H54 (cell line): ENCODE data around the gene AAMP.

Experiments
- DNase-seq: peaks from one replicate; pipeline ENCODE4 v3.0.0; 2011; ENCODE audit warnings: low spot score, mixed read lengths; ENCODE audit not compliant: insufficient read length
- FAIRE-seq: peaks from 3 replicates; lab custom pipeline; 2011; peaks lifted over from hg19 to GRCh38; lab: Jason Lieb, UNC
- POLR2A ChIP-seq: IDR thresholded peaks from 2 replicates; pipeline ENCODE4 v1.6.1; 2011; ENCODE audit warnings: low read depth, mild to moderate bottlenecking, low read length

The AAMP gene

DNA sequence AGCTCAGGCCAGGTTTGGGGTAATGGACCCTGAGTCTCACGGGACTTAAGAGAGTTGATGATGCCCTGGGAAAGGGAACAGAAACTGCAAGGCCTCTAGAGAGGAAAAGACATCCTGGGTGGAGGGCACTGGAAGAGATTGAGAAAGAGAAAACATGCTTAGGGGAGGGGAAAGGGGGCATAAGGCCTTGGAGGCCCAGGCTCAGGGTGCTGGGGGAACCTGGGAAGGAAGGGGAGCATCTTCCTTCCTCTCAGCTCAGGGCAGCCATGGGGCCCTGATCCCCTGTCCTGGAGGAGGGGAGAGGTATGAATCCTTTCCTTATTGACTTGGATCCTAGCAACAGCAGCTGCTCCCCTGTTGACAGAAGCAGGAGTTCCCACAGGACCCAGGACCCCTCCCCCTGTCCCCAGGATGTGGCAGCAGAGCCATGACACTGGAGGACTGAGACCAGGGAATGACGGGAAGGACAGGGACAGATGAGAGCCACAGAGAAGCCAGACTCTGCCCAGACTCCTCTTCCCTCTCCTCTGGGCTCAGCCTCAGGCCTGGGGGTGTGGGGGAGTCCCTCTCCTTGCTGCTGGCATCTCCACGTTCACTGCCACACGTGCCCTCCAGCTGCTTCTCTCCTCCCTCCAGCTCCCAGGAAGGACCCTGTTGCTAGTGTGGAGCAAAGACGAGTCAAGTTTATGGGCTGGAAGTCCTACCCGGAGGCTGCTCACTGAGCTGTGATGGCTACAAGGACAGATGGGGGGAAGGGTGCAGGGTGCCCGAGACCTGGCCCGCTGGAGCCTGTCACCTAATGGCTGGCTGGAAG, 8.3 kb downstream of the AAMP start:
- DNase-seq (no peak), FAIRE-seq (no peak)
- TF ChIP-seq POLR2A: no peak

- FAIRE-seq (no peak), DNase-seq (no peak)
- no peak for TF ChIP-seq POLR2A
Observed at GRCh38 chr2:218260742-218261422, 9.1 kb downstream of the AAMP start, which contains the start of gene GPBAR1. TSS of gene GPBAR1 (plus strand) at chr2:218261015. CDS start at chr2:218262725, 1,710 bp downstream.

GRCh38 chr2:218260166-218260565, 9.8 kb downstream of the AAMP start:
- DNase-seq (no peak), FAIRE-seq (no peak)
- no peak for TF ChIP-seq POLR2A

- FAIRE-seq (no peak), DNase-seq (peak; percentile 44)
- TF ChIP-seq POLR2A: no peak
Observed at GRCh38 chr2:218259099-218259961, 10.6 kb downstream of the AAMP start.

GRCh38 chr2:218257390-218257981, 12.5 kb downstream of the AAMP start:
- DNase-seq (no peak), FAIRE-seq (no peak)
- TF ChIP-seq POLR2A: no peak

DNA sequence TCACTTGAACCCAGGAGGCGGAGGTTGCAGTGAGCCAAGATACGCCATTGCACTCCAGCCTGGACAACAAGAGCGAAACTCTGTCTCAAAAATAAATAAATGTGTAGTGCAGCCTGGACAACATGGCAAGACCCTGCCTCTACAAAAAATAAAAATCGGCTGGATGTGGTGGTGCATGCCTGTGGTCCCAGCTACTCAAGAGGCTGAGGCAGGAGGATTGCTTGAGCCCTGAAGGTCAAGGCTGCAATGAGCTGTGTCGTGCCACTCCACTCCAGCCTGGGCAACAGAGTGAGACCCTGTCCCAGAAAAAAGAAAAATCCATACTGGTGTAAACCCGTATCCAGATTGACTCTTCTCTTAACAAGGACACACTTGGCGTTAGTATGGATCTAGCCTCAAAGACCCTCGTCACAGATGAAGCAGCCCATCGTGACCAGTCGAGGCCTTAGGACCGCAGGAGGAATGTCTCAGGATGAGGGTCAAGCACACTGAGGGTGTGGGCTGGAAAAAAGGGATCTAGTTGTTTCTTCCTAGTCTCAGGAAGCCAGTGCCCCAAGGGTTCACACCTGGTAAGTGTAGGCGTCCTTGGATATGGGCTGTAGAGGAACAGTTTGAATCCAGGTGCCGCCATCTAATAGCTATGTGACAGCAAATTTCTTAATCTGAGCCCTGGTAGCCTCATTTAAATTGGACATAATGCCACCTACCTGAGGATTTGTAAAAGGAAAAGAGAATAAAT, 13.2 kb downstream of the AAMP start:
- DNase-seq (no peak), FAIRE-seq (no peak)
- no peak for TF ChIP-seq POLR2A

DNA sequence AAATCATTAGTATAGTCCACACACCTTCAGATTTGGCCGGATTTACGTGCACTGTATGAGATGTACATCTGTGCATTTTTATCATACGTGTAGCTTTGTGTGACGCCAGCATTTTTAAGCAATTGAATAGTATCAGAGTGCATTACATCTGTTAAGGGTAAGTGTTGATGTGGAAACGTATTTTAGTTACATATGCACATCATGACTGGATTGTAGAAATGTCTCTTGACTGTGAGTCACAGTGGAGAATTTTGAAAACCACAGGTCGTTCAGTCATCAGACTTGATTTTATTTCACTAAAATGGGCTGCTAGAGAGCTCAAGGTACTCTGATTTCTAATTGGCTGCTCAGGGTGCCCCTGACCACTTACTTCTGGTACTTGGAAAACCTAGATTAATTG, 14.5 kb downstream of the AAMP start:
- DNase-seq (no peak), FAIRE-seq (no peak)
- TF ChIP-seq POLR2A: no peak

DNA sequence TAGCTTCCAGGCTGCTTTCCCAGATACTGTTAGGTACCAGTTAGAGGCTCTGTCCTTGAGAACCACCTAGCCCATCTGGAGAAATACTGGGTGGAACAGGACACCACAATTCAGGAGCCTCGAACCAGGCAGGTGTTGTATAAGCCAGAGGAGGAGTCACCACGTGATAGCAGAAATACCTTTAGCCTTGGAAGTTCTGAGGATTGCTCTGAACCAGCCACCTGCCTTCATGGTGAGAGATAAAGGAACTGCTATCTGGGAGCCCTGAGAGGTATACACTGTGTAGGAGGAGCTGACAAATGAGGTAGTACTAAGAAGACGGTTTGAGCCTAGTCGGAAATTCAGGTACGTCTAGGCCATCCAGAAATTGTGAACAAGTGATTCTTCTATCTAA, 16.7 kb downstream of the AAMP start:
- TF ChIP-seq POLR2A: no peak
- FAIRE-seq (no peak), DNase-seq (no peak)

DNA sequence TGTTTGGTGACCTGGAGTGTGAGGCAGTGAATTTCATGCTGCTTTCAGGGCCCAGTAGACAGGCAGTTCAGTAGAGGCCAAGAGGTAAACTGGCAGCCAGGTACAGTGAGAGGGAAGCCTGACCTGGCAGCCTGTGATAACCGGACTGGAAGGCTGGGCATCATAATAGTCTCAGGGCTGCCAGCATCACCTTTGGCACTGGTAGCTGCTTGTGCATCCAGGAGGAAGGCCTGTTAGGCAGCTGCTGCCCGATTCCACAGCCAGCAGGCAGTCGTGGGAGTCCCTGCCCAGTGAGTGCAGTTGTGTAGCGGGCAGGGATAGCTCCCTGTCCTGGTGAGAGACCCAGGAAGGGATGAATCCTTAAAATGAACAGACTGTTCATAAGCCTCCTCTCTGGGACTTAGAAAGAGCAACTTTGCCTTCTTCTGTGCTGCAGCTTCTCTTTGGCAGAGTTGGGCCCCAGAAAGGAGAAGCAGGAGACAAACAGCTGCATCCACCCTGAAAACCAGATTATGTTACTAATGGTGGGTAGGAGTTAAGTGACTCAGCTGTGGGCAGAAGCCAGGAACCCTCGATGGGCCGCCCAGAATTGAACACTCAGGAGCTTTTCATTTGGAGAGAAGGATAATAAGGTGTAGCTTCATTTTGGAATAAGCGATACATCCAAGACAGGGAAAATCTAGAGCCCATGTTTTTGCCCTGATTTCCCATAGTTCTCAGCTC, 17.3 kb downstream of the AAMP start:
- no peak for TF ChIP-seq POLR2A
- no peak for FAIRE-seq
- no peak for DNase-seq

DNA sequence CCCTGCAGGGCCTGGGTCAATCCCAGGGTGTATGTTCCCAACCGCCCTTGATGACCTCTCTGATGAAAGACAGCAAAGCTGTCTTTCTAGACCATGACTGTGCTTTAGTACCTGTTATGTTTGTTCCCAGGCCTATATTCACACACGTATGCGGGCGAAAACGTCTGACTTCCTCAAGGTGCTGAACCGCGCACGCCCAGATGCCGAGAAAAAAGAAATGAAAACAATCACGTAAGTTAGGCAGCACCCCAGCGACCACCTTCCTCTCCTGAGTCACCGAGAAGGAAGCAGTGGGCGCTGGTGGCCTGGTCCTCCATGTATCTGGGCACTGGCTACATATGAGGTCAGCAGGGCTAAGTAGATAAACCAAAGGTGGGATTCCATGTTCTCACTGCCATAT, 20.2 kb downstream of the AAMP start:
- TF ChIP-seq POLR2A: no peak

GRCh38 chr2:218245214-218245613, 24.7 kb downstream of the AAMP start:
- no peak for TF ChIP-seq POLR2A
- DNase-seq (no peak), FAIRE-seq (no peak)

More for the DNA sequence above, 20.2 kb downstream of the AAMP start:
- no peak for DNase-seq
- FAIRE-seq: no peak

DNA sequence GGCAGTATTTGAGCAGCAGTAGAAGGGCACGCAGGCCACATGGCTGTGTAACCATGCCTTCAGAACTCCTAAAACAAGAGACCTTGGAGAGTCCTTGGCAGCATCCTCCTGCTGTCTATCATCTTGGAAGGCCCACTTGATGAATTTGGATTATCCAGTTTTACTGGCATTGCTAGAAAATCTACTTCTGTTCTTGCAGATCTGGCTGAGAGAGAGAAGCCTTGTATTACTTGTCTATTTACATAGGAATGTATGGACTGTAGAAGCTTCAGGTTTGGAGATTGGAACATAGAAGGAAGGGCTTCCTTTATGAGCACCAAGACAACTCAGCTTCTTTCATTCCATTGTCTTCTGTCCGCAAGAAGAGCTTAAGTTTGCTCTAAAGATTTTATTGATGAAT, 25.3 kb downstream of the AAMP start:
- FAIRE-seq: no peak
- no peak for TF ChIP-seq POLR2A
- no peak for DNase-seq
